Breast epithelium (tissue), 3 donors: ENCODE results near the gene RNU6-7.

Experiments
- CTCF ChIP-seq, 3 donors: fragments of 450-650 bp; IDR thresholded peaks; one replicate each; pipeline ENCODE4 v1.5.1; 2016 to 2017; ENCODE audit warnings: antibody characterized with exemption in 3 of 3, mild to moderate bottlenecking in 3 of 3, moderate library complexity in 3 of 3
- POLR2A ChIP-seq: fragments of 450-650 bp; IDR thresholded peaks from one replicate; pipeline ENCODE4 v1.6.1; 2016; ENCODE audit warnings: antibody characterized with exemption, mild to moderate bottlenecking, moderate library complexity
- POLR2AphosphoS5 ChIP-seq, 3 donors: sonication (generic); formaldehyde crosslinking; IDR thresholded peaks; one replicate each; pipeline ENCODE4 v1.6.1; 2017; ENCODE audit warnings: antibody characterized with exemption in 3 of 3

GRCh38 chr14:32200368-32201192 is 1.3 kb upstream of the RNU6-7 start:
- TF ChIP-seq POLR2A = no peak
- no peak for TF ChIP-seq CTCF (IDR thresholded peaks at IDR 0.05)
- no peak for TF ChIP-seq POLR2AphosphoS5 (IDR thresholded peaks at IDR 0.05)
